HepG2 (cell line): ENCODE results near the gene MCF2L. TPM values are rescaled to one million over a fixed set of nuclear protein-coding genes. Genes with fewer than 3 reads are reported as not detected.

Experiments
- ATAC-seq: fragments of 200-7000 bp; cut with Tn5 transposase; 3 replicates; pipeline ENCODE4 v1.9.1; 2020; ENCODE audit warnings: mild to moderate bottlenecking, moderate library complexity
- BruUV-seq: library from RNA; stranded (reverse); fragments of 400-500 nt; replicated peaks from 2 replicates; lab custom pipeline; 2021; lab: Mats Ljungman, UMichigan
- CTCF ChIA-PET: fragments of 300-600 bp; formaldehyde crosslinking; extraction: SDS; loops from one replicate; lab custom pipeline; 2021; ENCODE audit warnings: low total read pairs, inconsistent platforms, low intra/inter-chr PET ratio; lab: Yijun Ruan, JAX
- POLR2A ChIA-PET: fragments of 350-600 bp; sonication (Branson Sonifier 250); formaldehyde crosslinking; loops from one replicate; lab custom pipeline; 2020; ENCODE audit warnings: antibody characterized with exemption, inconsistent platforms; lab: Yijun Ruan, JAX
- DNase-seq: peaks from one replicate; pipeline ENCODE4 v3.0.0-alpha.2; 2015; ENCODE audit warnings: low spot score
- FAIRE-seq: peaks from 3 replicates; lab custom pipeline; 2011; peaks lifted over from hg19 to GRCh38; lab: Jason Lieb, UNC
- H2AFZ ChIP-seq: one replicate; pipeline ENCODE4 v1.6.1; 2011; ENCODE audit warnings: low read length, inconsistent platforms
- H3K27ac ChIP-seq: fragments of 300-600 bp; 3 replicates; pipeline ENCODE4 v1.8.0; 2011; ENCODE audit warnings: mixed run types, mild to moderate bottlenecking, mixed read lengths, low read length, inconsistent platforms; ENCODE audit not compliant: insufficient read depth; ENCODE audit errors: extremely low read length
- H3K27me3 ChIP-seq, 2 experiments: fragments of 200-600 bp in 1 of 2; 2 replicates in 1 of 2; 3 replicates in 1 of 2; pipeline versions ENCODE4 v1.6.0 to v1.8.0; 2011; ENCODE audit warnings: low read length in 2 of 2, mild to moderate bottlenecking in 2 of 2, moderate library complexity in 2 of 2, inconsistent platforms in 1 of 2; ENCODE audit not compliant: insufficient read depth in 2 of 2, control insufficient read depth in 1 of 2
- H3K36me3 ChIP-seq, 2 experiments: fragments of 200-600 bp in 1 of 2; replicated peaks in 1 of 2; 2 replicates in 1 of 2; 3 replicates in 1 of 2; pipeline versions ENCODE4 v1.5.1 to v1.8.0; 2011; ENCODE audit warnings: low read length in 2 of 2, inconsistent platforms in 1 of 2; ENCODE audit not compliant: insufficient read depth in 2 of 2, control insufficient read depth in 1 of 2
- H3K4me1 ChIP-seq: 2 replicates; pipeline ENCODE4 v1.5.1; 2012; ENCODE audit warnings: low read length, inconsistent platforms; ENCODE audit not compliant: insufficient read depth
- H3K4me2 ChIP-seq: 2 replicates; pipeline ENCODE4 v1.6.0; 2011; ENCODE audit warnings: low read depth, low read length, inconsistent platforms
- H3K4me3 ChIP-seq, 3 experiments: fragments of 200-600 bp in 1 of 3; sonication (generic), shearing (Covaris generic) in 1 of 3; replicated peaks in 1 of 3; 2 replicates each; pipeline ENCODE4 v1.5.1; 2011 to 2016; ENCODE audit warnings: low read length in 3 of 3, inconsistent platforms in 2 of 3, low read depth in 2 of 3, mild to moderate bottlenecking in 2 of 3, control low read depth in 1 of 3, mixed read lengths in 1 of 3; ENCODE audit not compliant: insufficient read depth in 1 of 3
- H3K79me2 ChIP-seq: one replicate; pipeline ENCODE4 v1.6.1; 2011; ENCODE audit warnings: low read length, inconsistent platforms; ENCODE audit not compliant: insufficient read depth
- H3K9ac ChIP-seq: 2 replicates; pipeline ENCODE4 v1.6.0; 2011; ENCODE audit warnings: mild to moderate bottlenecking, low read depth, low read length, inconsistent platforms; ENCODE audit not compliant: insufficient read depth
- H3K9me3 ChIP-seq: 2 replicates; pipeline ENCODE4 v1.5.1; 2012; ENCODE audit warnings: mild to moderate bottlenecking, low read length
- H4K20me1 ChIP-seq: 2 replicates; pipeline ENCODE4 v1.6.0; 2011; ENCODE audit warnings: inconsistent platforms, mild to moderate bottlenecking, low read length, moderate library complexity; ENCODE audit not compliant: insufficient read depth
- ASH2L ChIP-seq: fragments of 300-600, 200-600 bp; sonication (generic); IDR thresholded peaks from 2 replicates; pipeline ENCODE4 v1.7.0; 2017; ENCODE audit warnings: low read depth, mild to moderate bottlenecking, moderate library complexity, mixed read lengths, low read length; ENCODE audit not compliant: insufficient read length
- ATF1 ChIP-seq: IDR thresholded peaks from 2 replicates; pipeline ENCODE4 v1.6.1; 2016; ENCODE audit warnings: mild to moderate bottlenecking, control low read depth
- LCORL ChIP-seq, 2 experiments: fragments of 450-650 bp in 1 of 2; sonication (generic) in 1 of 2; formaldehyde crosslinking in 1 of 2; IDR thresholded peaks; 2 replicates each; pipeline versions ENCODE4 v1.5.0 to v1.6.1; 2017 to 2020; ENCODE audit warnings: antibody characterized with exemption in 1 of 2, missing genetic modification reagents in 1 of 2
- NCOR1 ChIP-seq: fragments of 200-600 bp; sonication (generic); IDR thresholded peaks from 2 replicates; pipeline ENCODE4 v1.7.0; 2017; ENCODE audit warnings: antibody characterized with exemption, low read length, borderline replicate concordance
- POLR2A ChIP-seq, 2 experiments: IDR thresholded peaks; 2 replicates each; pipeline ENCODE4 v1.6.1; 2011; ENCODE audit warnings: low read depth in 2 of 2, low read length in 2 of 2, mild to moderate bottlenecking in 1 of 2, moderate library complexity in 1 of 2; ENCODE audit not compliant: insufficient read depth in 1 of 2
- RARG ChIP-seq: sonication (generic); formaldehyde crosslinking; IDR thresholded peaks from 2 replicates; pipeline ENCODE4 v1.4.0; 2020; ENCODE audit warnings: low read depth, mild to moderate bottlenecking, missing genetic modification reagents
- RFX5 ChIP-seq: IDR thresholded peaks from 2 replicates; pipeline ENCODE4 v1.6.1; 2011; ENCODE audit warnings: low read depth, low read length, improper control_type of control experiment
- TAF15 ChIP-seq: fragments of 200-400 bp; formaldehyde crosslinking; IDR thresholded peaks from one replicate; pipeline ENCODE4 v1.6.1; 2018; ENCODE audit warnings: mild to moderate bottlenecking, low read depth, low read length; ENCODE audit not compliant: poor library complexity, severe bottlenecking
- ZNF7 ChIP-seq: IDR thresholded peaks from 2 replicates; pipeline ENCODE4 v1.6.1; 2016; ENCODE audit warnings: missing biosample characterization, missing genetic modification reagents
- ZNF883 ChIP-seq: sonication (generic); formaldehyde crosslinking; IDR thresholded peaks from 2 replicates; pipeline ENCODE4 v1.5.1; 2020; ENCODE audit warnings: mild to moderate bottlenecking, missing genetic modification reagents; ENCODE audit errors: not compliant biosample characterization
- WGBS: methylation state at CpG from one replicate; pipeline ENCODE4 v1.1.6; 2017; ENCODE audit warnings: low lambda C conversion rate; 5-methylcytosine and 5-hydroxymethylcytosine counted together
- in situ Hi-C: cut with HindIII; loops from 2 replicates; pipeline ENCODE4 v1.10.0; 2017; ENCODE audit warnings: low pct_unique_long_range_greater_than_20kb; ENCODE audit not compliant: extremely low pct_ligation_motif_present
- intact Hi-C: fragments of 100-400 bp; cut with micrococcal nuclease; formaldehyde crosslinking; loops from one replicate; pipeline ENCODE4 v1.10.0; 2022; ENCODE audit not compliant: unreplicated experiment
- polyA plus RNA-seq, 8 experiments: library from polyadenylated mRNA; depleted of rRNA in 3 of 8; stranded (reverse) in 7 of 8; unstranded in 1 of 8; fragments of >200 nt; fragmentation: Illumina TruSeq in 4 of 8; extraction: Trizol in 4 of 8; gene quantifications; 2 replicates each; pipeline versions ENCODE4 v1.2.1 to v1.2.3, GENCODE V29; 2011 to 2016; ENCODE audit warnings: low read depth in 4 of 8, missing spikeins in 1 of 8, mixed read lengths in 1 of 8; ENCODE audit not compliant: insufficient read depth in 1 of 8
- total RNA-seq, 5 experiments: library from RNA; depleted of rRNA; stranded (reverse); fragments of >200 nt; fragmentation: Illumina TruSeq; extraction: Trizol; gene quantifications; 2 replicates each; pipeline ENCODE4 v1.2.3, GENCODE V29; 2016; ENCODE audit warnings: low read depth in 1 of 5
- TF ChIP-seq, protein P1 (sequence below): sonication (generic); formaldehyde crosslinking; IDR thresholded peaks from 2 replicates; pipeline ENCODE4 v1.5.1; 2020; ENCODE audit warnings: missing genetic modification reagents, mild to moderate bottlenecking, borderline replicate concordance
- TF ChIP-seq, protein P2 (sequence below): IDR thresholded peaks from 2 replicates; pipeline ENCODE4 v1.6.1; 2016; ENCODE audit warnings: low read depth, borderline replicate concordance

Gene MCF2L
- total and polyA plus RNA-seq, 2 of the 13 experiments (the other 11 are each of a cell fraction or from before 2014, with no cell fraction given): 19.4 to 28.4 TPM

DNA sequence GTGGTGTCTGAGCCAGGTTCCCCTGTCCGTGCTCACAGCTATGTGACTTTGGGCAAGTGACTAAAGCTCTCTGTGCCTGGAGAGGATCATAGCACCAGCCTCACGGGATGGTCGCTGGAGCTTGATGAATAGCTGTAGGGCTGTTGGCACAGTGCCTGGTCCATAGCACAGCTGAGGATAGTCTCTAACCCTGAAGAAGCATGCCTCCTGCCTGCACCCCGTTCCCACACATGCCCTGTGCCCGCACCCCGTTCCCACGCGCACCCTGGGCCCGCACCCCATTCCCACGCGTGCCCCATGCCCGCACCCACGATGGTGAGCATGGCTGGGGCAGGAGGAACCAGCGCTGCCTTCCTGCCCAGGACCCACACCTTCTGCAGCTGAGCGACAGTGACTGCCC, 72.9 kb downstream of the MCF2L start:
- BruUV-seq: no TSS peak
- FAIRE-seq: no peak

More for the DNA sequence above, 72.9 kb downstream of the MCF2L start:
- Histone ChIP-seq H3K79me2 (no peaks in the 10 kb centered on the region), H3K9me3 (no peaks in the 10 kb centered on the region), H3K36me3 (peaks cover 5 to 33% of the 10 kb centered on the region in 2 experiments), H4K20me1 (no peaks in the 10 kb centered on the region), H3K4me3 (no peak overlapping the region), H3K27me3 (no peaks in the 10 kb centered on the region; a peak in 1 of 5 replicates), H3K4me1 (no peaks in the 10 kb centered on the region), H3K4me2 (no peak overlapping the region), H3K9ac (no peak overlapping the region)
- in situ Hi-C loops (no loop called here), intact Hi-C loops (no loop called here)
- ATAC-seq (no peak; the same call in 2 of the 3 replicates), DNase-seq (no peak)
- 88% methylated on average over 12 of the region's 15 CpGs for WGBS
- ChIA-PET CTCF (no interaction called here), POLR2A (no interaction called here)
- no peak for TF ChIP-seq ZNF883 (CRISPR knock-in tag)
- TF ChIP-seq NCOR1: no peak
- TF ChIP-seq, protein P1, sequence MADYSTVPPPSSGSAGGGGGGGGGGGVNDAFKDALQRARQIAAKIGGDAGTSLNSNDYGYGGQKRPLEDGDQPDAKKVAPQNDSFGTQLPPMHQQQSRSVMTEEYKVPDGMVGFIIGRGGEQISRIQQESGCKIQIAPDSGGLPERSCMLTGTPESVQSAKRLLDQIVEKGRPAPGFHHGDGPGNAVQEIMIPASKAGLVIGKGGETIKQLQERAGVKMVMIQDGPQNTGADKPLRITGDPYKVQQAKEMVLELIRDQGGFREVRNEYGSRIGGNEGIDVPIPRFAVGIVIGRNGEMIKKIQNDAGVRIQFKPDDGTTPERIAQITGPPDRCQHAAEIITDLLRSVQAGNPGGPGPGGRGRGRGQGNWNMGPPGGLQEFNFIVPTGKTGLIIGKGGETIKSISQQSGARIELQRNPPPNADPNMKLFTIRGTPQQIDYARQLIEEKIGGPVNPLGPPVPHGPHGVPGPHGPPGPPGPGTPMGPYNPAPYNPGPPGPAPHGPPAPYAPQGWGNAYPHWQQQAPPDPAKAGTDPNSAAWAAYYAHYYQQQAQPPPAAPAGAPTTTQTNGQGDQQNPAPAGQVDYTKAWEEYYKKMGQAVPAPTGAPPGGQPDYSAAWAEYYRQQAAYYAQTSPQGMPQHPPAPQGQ (CRISPR knock-in tag): no peak
- no peak for TF ChIP-seq ATF1 (CRISPR knock-in tag)
- TF ChIP-seq, protein P2, sequence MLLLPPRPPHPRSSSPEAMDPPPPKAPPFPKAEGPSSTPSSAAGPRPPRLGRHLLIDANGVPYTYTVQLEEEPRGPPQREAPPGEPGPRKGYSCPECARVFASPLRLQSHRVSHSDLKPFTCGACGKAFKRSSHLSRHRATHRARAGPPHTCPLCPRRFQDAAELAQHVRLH: no peak
- no peak for TF ChIP-seq ZNF7 (CRISPR knock-in tag)
- no peak for TF ChIP-seq RFX5
- TF ChIP-seq TAF15: no peak
- no peak for TF ChIP-seq RARG (CRISPR knock-in tag)
- no peak for TF ChIP-seq POLR2A (IDR thresholded peaks at IDR 0.05; ENCODE audit: insufficient read depth in 1 of 2, low read depth in 2 of 2, low read length in 2 of 2)
- TF ChIP-seq ASH2L: no peak
- TF ChIP-seq LCORL (IDR thresholded peaks at IDR 0.05): no peak
- TF ChIP-seq LCORL (CRISPR knock-in tag; IDR thresholded peaks at IDR 0.05): no peak
- TF ChIP-seq, all 625 proteins: peak for 0
- Histone ChIP-seq H3K27ac (no peak overlapping the region), H2AFZ (no peak overlapping the region)
